ENCODE measurements around the gene BAHD1. TPM values are rescaled to one million over a fixed set of nuclear protein-coding genes. Genes with fewer than 3 reads are reported as not detected.

Gene BAHD1
- total RNA-seq, 2 experiments from 2014 or later = 15.3 to 16.7 TPM

GRCh38 chr15:40424483-40425115, 16.2 kb upstream of the BAHD1 start:
- Mint-ChIP-seq H3K27ac (no peak overlapping the region), H3K9me3 (ENCODE audit: low read depth) (no peaks in the 10 kb centered on the region), H3K4me3 (no peak overlapping the region), H3K4me1 (no peaks in the 10 kb centered on the region), H3K36me3 (ENCODE audit: low read depth) (no peaks in the 10 kb centered on the region), H3K27me3 (no peaks in the 10 kb centered on the region)
- no peak for ATAC-seq
- POLR2A ChIA-PET = no interaction called here
- CTCF ChIA-PET = interaction anchor here (0.9 to 9.1 kb wide), 5 partner anchors 10 to 145 kb away, joined by 3 to 151 read pairs (median 4); partner anchors contain the start of gene CCDC9B
- DNase-seq = no peak
- intact Hi-C loops (cut with DNase I, micrococcal nuclease) = no loop called here

DNA sequence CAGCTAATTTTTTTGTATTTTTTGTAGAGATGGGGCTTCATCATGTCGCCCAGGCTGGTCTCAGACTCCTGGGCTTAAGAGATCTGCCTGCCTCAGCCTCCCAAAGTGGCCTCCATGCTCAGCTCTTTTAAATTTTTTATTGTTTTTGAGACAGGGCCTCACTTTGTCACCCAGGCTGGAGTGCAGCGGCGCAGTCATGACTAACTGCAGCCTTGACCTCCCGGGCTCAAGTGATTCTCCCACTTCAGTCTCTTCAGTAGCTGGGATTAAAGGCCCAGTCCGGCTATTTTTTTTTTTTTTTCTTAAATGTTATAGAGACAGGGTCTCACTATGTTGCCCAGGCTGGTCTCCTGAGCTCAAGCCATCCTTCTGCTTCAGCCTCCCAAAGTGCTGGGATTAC, 15.1 kb upstream of the BAHD1 start:
- Mint-ChIP-seq H3K27me3 (no peaks in the 10 kb centered on the region), H3K36me3 (ENCODE audit: low read depth) (no peaks in the 10 kb centered on the region), H3K4me1 (no peaks in the 10 kb centered on the region), H3K9me3 (ENCODE audit: low read depth) (no peaks in the 10 kb centered on the region), H3K4me3 (no peak overlapping the region), H3K27ac (no peak overlapping the region)
- no peak for DNase-seq
- ChIA-PET POLR2A (interaction anchor here (0.7 kb wide), 1 partner anchor 13 kb away, joined by 3 read pairs; no protein-coding TSS in a partner anchor), CTCF (interaction anchor here (0.8 to 9.1 kb wide), 5 partner anchors 11 to 84 kb away, joined by 3 to 151 read pairs (median 3); partner anchors contain the start of gene CCDC9B)
- no peak for ATAC-seq
- intact Hi-C loops (cut with DNase I, micrococcal nuclease) = no loop called here

- DNase-seq = no peak
- H3K27ac Mint-ChIP-seq = no peak overlapping the region
- no peaks in the 10 kb centered on the region for H3K36me3 Mint-ChIP-seq (ENCODE audit: low read depth)
- intact Hi-C loops (cut with DNase I, micrococcal nuclease) = no loop called here
- H3K4me3 Mint-ChIP-seq = no peak overlapping the region
- H3K9me3 Mint-ChIP-seq (ENCODE audit: low read depth) = no peaks in the 10 kb centered on the region
- ATAC-seq = no peak
- CTCF ChIA-PET = interaction anchor here (0.7 to 1.0 kb wide), 2 partner anchors 59 to 148 kb away, joined by 3 to 4 read pairs; no protein-coding TSS in a partner anchor
- POLR2A ChIA-PET = no interaction called here
- no peaks in the 10 kb centered on the region for H3K4me1 Mint-ChIP-seq
- no peaks in the 10 kb centered on the region for H3K27me3 Mint-ChIP-seq
Measured at GRCh38 chr15:40427188-40427587, 13.6 kb upstream of the BAHD1 start.

DNA sequence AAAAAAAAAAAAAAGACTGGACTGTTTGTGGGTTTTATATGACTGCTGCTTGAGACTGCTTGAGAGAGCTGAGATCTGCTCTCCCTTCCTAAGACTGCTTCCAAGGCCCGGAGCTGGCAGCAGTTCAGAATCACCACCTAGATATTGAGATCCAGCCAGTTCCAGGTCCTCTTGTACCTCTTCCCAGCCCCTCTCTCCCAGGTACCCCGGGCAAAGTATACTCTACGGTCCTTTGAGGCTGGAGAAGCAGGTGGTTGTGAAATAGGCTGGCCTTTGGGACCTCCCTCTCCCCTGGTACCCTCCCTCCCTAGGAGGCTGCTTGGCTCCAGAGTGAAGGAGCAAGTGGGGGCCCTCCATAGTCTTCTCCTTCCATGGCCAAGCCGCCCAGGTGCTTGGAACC, 12.6 kb upstream of the BAHD1 start:
- no peaks in the 10 kb centered on the region for H3K36me3 Mint-ChIP-seq (ENCODE audit: low read depth)
- CTCF ChIA-PET = interaction anchor here (0.9 kb wide), 1 partner anchor 90 kb away, joined by 3 read pairs; no protein-coding TSS in a partner anchor
- DNase-seq (no peak), ATAC-seq (no peak)
- intact Hi-C loops (cut with DNase I, micrococcal nuclease) = no loop called here
- H3K27ac Mint-ChIP-seq = no peak overlapping the region
- no peaks in the 10 kb centered on the region for H3K4me1 Mint-ChIP-seq
- POLR2A ChIA-PET = no interaction called here
- no peaks in the 10 kb centered on the region for H3K9me3 Mint-ChIP-seq (ENCODE audit: low read depth)
- no peaks in the 10 kb centered on the region for H3K27me3 Mint-ChIP-seq
- no peak overlapping the region for H3K4me3 Mint-ChIP-seq

DNA sequence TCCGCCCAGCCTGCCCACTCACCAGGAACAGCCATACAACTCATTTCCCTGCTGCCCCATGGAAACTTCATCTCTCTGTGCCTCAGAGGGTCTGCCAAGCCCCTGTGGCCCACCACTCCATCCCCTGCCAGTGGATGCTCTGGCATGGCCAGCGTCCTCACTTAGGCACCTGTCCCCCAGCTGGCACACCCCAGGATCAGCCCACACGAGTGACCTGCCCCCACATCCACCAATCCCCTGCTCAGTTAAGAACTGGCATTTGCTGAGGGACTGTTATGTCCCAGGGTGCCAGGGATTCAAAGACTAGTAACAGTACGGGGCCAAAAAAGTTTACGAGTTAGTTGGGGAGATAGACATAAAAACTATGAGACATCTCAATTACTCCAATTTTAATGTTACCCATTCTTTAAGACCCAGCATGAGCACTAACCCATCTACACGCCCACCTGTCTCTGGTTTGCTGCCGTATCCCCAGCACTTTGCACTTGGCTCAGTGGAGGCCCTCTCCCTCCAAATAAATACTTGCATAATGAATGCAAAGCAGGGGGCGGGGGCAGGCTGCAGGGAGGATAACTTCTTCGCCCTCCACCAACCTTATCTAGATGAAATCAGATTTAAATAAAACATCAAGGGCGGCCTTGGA, 11.6 kb upstream of the BAHD1 start:
- no peak for DNase-seq
- Mint-ChIP-seq H3K4me3 (no peak overlapping the region), H3K27me3 (no peaks in the 10 kb centered on the region), H3K9me3 (ENCODE audit: low read depth) (no peaks in the 10 kb centered on the region), H3K27ac (no peak overlapping the region), H3K36me3 (ENCODE audit: low read depth) (no peaks in the 10 kb centered on the region), H3K4me1 (no peaks in the 10 kb centered on the region)
- no peak for ATAC-seq
- intact Hi-C loops (cut with DNase I, micrococcal nuclease) = no loop called here
- CTCF ChIA-PET = interaction anchor here (0.5 to 1.1 kb wide), 4 partner anchors 24 to 104 kb away, joined by 3 to 4 read pairs (median 3); partner anchors contain the start of genes CCDC9B and IVD
- POLR2A ChIA-PET = no interaction called here

- Mint-ChIP-seq H3K9me3 (ENCODE audit: low read depth) (no peaks in the 10 kb centered on the region), H3K27ac (no peak overlapping the region), H3K4me1 (no peaks in the 10 kb centered on the region), H3K36me3 (ENCODE audit: low read depth) (no peaks in the 10 kb centered on the region), H3K27me3 (peaks cover 2% of the 10 kb centered on the region), H3K4me3 (no peak overlapping the region)
- ChIA-PET POLR2A (interaction anchor here (0.6 kb wide), 1 partner anchor 164 kb away, joined by 3 read pairs; no protein-coding TSS in a partner anchor), CTCF (interaction anchor here (0.6 to 1.2 kb wide), 4 partner anchors 8 to 429 kb away, joined by 3 to 4 read pairs (median 4); partner anchors contain the start of gene PLCB2)
- DNase-seq (no peak), ATAC-seq (no peak)
- intact Hi-C loops (cut with DNase I, micrococcal nuclease) = no loop called here
Measured at GRCh38 chr15:40430271-40430805, 10.4 kb upstream of the BAHD1 start.

DNA sequence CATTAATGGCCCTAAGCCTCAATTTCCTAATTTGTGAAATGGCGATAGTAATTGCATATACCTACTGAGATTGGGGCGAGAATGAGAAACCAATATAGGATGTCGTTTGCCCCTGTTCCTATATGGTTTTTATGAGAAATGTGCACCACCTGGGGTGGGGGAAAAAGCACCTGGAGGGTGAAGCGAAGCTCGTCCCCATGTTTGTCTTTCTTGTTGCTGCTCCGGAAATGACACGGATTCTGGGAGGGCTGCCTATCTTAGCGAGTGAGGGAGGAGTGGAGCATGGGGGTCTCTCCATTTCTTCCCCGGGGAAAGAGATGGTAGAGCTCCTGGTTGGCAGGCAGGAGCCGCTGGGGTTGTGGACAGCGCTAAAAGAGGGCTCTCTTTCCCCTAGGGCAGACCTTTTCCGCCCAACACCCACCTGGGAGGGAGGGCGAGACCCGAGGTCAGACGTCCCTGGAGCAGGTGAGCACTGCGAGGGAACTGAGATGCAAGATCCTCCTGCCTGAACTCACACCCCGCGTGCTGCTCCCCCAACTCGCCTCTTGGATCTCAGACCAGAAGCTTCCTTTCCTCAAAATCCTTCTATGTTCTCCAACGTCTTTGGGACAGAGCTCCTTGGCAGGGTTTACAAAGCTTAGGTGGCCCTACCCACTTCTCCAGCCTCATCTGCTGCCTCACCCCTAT, 5.6 kb upstream of the BAHD1 start:
- no peaks in the 10 kb centered on the region for H3K36me3 Mint-ChIP-seq (ENCODE audit: low read depth)
- H3K4me3 Mint-ChIP-seq = no peak overlapping the region
- no peaks in the 10 kb centered on the region for H3K9me3 Mint-ChIP-seq (ENCODE audit: low read depth)
- H3K27ac Mint-ChIP-seq = no peak overlapping the region
- CTCF ChIA-PET = interaction anchor here (0.6 to 1.3 kb wide), 4 partner anchors 52 to 156 kb away, joined by 3 read pairs; no protein-coding TSS in a partner anchor
- no peak for ATAC-seq
- peaks cover 24% of the 10 kb centered on the region for H3K4me1 Mint-ChIP-seq
- POLR2A ChIA-PET = no interaction called here
- H3K27me3 Mint-ChIP-seq = peaks cover 35% of the 10 kb centered on the region
- intact Hi-C loops (cut with DNase I, micrococcal nuclease) = no loop called here
- DNase-seq = no peak

DNA sequence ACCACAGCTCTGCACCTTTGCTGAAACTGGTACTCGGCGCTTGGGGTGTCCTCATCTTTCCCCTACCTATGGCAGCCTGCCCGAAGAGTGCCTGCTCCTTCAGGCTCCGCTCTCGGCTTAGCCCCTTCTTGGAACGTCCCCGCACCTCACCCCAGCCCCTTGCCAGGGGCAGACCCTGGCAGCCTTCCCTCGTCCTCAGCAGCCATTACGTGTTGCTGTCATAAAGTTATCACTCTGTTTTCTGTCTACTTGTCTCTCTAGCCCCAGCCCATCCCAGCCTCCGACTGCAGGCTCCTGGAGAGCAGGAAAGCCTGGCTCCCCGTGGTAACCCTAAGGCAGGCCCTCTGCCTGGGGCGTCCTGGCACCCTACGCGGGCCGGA, 5.1 kb upstream of the BAHD1 start:
- Mint-ChIP-seq H3K36me3 (ENCODE audit: low read depth) (no peaks in the 10 kb centered on the region), H3K4me3 (peak overlapping the region; percentile 16), H3K4me1 (peaks cover 25% of the 10 kb centered on the region), H3K27me3 (peaks cover 35% of the 10 kb centered on the region), H3K27ac (no peak overlapping the region), H3K9me3 (ENCODE audit: low read depth) (no peaks in the 10 kb centered on the region)
- CTCF ChIA-PET = interaction anchor here (0.6 to 1.3 kb wide), 4 partner anchors 53 to 156 kb away, joined by 3 read pairs; no protein-coding TSS in a partner anchor
- ATAC-seq = no peak
- DNase-seq = no peak
- POLR2A ChIA-PET = no interaction called here
- intact Hi-C loops (cut with DNase I, micrococcal nuclease) = no loop called here

DNA sequence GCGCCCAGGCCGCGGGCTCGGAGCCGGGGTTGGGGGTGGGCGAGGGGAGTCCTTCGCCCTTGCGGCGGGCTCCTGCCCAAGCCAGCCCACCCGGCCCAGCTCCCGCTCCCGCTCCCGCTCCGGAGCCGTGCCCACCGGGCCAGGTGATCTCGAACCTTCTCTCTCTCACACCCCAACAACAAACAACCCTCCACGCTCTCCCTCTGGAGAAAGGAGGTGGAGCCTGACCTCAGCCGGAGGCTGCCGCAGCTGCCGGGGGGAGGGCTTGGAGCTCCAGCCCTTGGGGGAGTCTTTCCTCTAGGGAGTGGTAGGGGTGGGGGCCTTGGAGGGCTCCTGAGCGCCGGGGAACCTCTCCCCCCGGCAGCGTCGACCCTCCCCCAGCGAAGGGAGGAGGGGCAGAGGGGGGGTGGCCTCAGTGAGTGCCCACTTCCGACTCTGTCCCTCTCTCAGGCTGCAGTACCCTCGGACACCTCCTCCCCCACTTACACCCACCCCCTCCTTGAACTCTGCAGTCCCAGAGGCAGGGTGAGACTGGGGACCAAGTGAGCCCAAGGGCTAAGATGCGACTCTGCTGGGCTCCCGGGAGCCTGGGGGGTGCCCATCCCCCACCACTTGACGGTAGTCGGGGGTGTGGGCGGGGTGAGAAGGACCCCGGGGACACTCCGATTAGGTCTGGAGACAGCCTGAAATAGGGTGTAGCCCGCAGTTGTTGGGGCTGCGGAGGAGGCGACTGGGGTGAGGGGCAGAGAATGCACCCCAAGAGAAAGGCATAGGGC, 4.4 kb upstream of the BAHD1 start:
- peak; percentile 33 for DNase-seq
- Mint-ChIP-seq H3K4me1 (peaks cover 25% of the 10 kb centered on the region), H3K27ac (no peak overlapping the region), H3K27me3 (peaks cover 35% of the 10 kb centered on the region), H3K36me3 (ENCODE audit: low read depth) (no peaks in the 10 kb centered on the region), H3K9me3 (ENCODE audit: low read depth) (no peaks in the 10 kb centered on the region), H3K4me3 (peak overlapping the region; percentile 48)
- ATAC-seq = no peak
- ChIA-PET POLR2A (interaction anchor here (0.6 kb wide), 2 partner anchors 27 to 153 kb away, joined by 9 to 10 read pairs; no protein-coding TSS in a partner anchor), CTCF (interaction anchor here (0.7 to 1.6 kb wide), 4 partner anchors 65 to 99 kb away, joined by 3 to 9 read pairs (median 3); no protein-coding TSS in a partner anchor)
- intact Hi-C loops (cut with DNase I, micrococcal nuclease) = no loop called here

DNA sequence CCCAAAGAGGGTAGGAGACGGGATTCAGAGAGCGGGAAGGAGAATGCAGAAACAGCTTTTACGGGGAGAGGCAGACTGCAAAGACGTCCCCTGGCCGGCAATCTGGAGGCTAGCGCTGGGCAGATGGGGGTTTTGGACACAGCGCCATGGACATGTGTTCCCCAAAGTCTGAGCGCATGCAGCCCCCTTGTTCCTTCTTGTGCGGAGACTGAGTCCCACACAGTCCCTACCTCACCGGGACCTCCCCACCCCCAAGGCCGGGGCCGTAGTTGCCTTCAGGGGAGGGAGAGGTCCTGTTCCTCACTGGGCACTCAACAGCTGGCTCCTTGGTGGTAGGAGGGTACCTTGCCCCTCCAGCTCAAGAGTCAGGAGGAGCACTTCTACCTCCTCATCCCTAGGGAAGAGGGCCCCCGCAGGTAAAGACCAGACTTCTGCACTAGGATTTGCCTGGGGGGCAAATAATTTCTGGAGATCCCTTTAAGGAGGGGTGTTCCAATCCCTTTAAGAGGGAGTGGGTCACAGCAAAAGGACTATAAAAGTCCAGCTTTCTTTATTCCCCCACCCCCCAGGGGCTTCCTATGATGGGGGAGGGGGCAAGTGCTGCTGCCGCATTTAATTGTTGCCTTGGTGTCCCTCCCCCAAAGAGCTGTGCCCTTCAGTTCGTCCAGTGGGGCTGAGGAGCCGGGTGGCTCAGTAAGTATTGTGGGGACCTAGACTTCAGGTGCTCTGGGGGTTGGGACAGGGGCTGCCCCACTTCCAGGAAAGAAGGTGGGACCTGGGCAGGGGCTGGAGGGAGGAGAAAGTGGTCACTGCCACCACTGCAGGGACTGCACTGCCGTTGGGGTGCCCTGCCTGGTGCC, 3.6 kb upstream of the BAHD1 start:
- DNase-seq (no peak), ATAC-seq (no peak)
- intact Hi-C loops (cut with DNase I, micrococcal nuclease) = no loop called here
- CTCF ChIA-PET = interaction anchor here (1.6 kb wide), 1 partner anchor 93 kb away, joined by 9 read pairs; no protein-coding TSS in a partner anchor
- POLR2A ChIA-PET = interaction anchor here (0.6 kb wide), 1 partner anchor 153 kb away, joined by 9 read pairs; no protein-coding TSS in a partner anchor
- peaks cover 25% of the 10 kb centered on the region for H3K4me1 Mint-ChIP-seq
- peak overlapping the region; percentile 30 for H3K4me3 Mint-ChIP-seq
- no peaks in the 10 kb centered on the region for H3K36me3 Mint-ChIP-seq (ENCODE audit: low read depth)
- H3K9me3 Mint-ChIP-seq (ENCODE audit: low read depth) = no peaks in the 10 kb centered on the region
- no peak overlapping the region for H3K27ac Mint-ChIP-seq
- H3K27me3 Mint-ChIP-seq = peaks cover 35% of the 10 kb centered on the region

Data from activated CD4-positive, alpha-beta T cell treated with anti-CD3 and anti-CD28 coated beads for 36 hours (primary cell).